Activated T-helper 1 cell treated with Interleukin-2 at 50 U/mL for 16 hours (primary cell): ENCODE measurements around the gene PARD3B.

Experiments
- DNase-seq: peaks from one replicate; pipeline ENCODE4 v3.0.0-alpha.2; 2020; ENCODE audit warnings: low read depth

The PARD3B gene

GRCh38 chr2:205656461-205656860 lies 1111.2 kb downstream of the PARD3B start:
- DNase-seq: no peak

GRCh38 chr2:205656941-205657340 lies 1111.7 kb downstream of the PARD3B start:
- no peak for DNase-seq

- no peak for DNase-seq
Observed at GRCh38 chr2:205657579-205657978, 1112.3 kb downstream of the PARD3B start.

- no peak for DNase-seq
Observed at GRCh38 chr2:205658068-205658467, 1112.8 kb downstream of the PARD3B start.

- no peak for DNase-seq
Observed at GRCh38 chr2:205658572-205658971, 1113.3 kb downstream of the PARD3B start.

- DNase-seq: no peak
Observed at GRCh38 chr2:205659922-205660321, 1114.6 kb downstream of the PARD3B start.

GRCh38 chr2:205660521-205661124 lies 1115.3 kb downstream of the PARD3B start:
- no peak for DNase-seq

- no peak for DNase-seq
Observed at GRCh38 chr2:205661281-205661680, 1116.0 kb downstream of the PARD3B start.

GRCh38 chr2:205662206-205662965 lies 1117.1 kb downstream of the PARD3B start:
- DNase-seq: no peak

GRCh38 chr2:205665791-205666190 lies 1120.5 kb downstream of the PARD3B start:
- DNase-seq: no peak
